ENCODE data around the gene SHISA6.
A peak's percentile ranks its signal among the peaks of the same experiment; 100 is the strongest.

The SHISA6 gene

DNA sequence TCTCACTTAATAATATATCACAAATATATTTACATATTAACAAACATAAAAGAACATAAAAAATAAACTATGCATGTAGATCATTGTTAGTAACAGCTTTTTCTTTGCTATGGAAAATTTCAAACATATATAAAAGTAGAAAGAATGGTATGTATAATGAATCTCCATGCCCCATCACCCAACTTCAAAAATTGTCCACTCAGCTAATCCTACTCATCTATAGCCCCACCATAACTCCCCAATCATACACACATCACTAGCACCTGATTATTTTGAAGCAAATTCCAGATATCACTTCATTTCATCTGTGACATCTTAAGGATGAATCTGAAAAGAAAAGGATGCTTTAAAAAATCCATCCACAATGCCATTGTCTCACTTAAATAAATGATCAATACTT is 46.8 kb downstream of the SHISA6 start:
- no peak for DNase-seq
- H3K79me1 ChIP-seq (ENCODE audit: low read length), result no peaks in the 10 kb centered on the region
- H3K4me3 ChIP-seq (ENCODE audit: low read length), result no peak overlapping the region
- H3K27me3 ChIP-seq (ENCODE audit: insufficient read depth, low read length, poor library complexity), result no peaks in the 10 kb centered on the region
- no peak overlapping the region for H4K5ac ChIP-seq (ENCODE audit: low read length)
- H3K4me1 ChIP-seq (ENCODE audit: control insufficient read depth, low read depth, low read length), result no peaks in the 10 kb centered on the region
- no peak overlapping the region for H3K27ac ChIP-seq (ENCODE audit: low read depth, low read length)
- H2BK15ac ChIP-seq (replicated peaks; ENCODE audit: low read depth), result no peak overlapping the region
- H3K36me3 ChIP-seq (ENCODE audit: control insufficient read depth, insufficient read depth, low read length), result no peaks in the 10 kb centered on the region
- no peak overlapping the region for H2BK5ac ChIP-seq (ENCODE audit: low read length)
- H3K4me2 ChIP-seq (ENCODE audit: low read length), result no peak overlapping the region
- H2AK5ac ChIP-seq (ENCODE audit: low read length), result no peak overlapping the region
- no peaks in the 10 kb centered on the region for H3K79me2 ChIP-seq (ENCODE audit: control insufficient read depth, insufficient read depth, low read length)
- H3K18ac ChIP-seq (ENCODE audit: low read length), result no peak overlapping the region
- H2BK120ac ChIP-seq (ENCODE audit: low read depth, low read length), result no peak overlapping the region
- H3K23ac ChIP-seq (ENCODE audit: low read length), result no peak overlapping the region
- no peak overlapping the region for H4K8ac ChIP-seq (ENCODE audit: low read depth, low read length)
- no peak overlapping the region for H3K56ac ChIP-seq (ENCODE audit: low read length)
- H3K4ac ChIP-seq (ENCODE audit: low read depth, low read length), result no peak overlapping the region
- H3K9ac ChIP-seq (ENCODE audit: low read length), result no peak overlapping the region

DNA sequence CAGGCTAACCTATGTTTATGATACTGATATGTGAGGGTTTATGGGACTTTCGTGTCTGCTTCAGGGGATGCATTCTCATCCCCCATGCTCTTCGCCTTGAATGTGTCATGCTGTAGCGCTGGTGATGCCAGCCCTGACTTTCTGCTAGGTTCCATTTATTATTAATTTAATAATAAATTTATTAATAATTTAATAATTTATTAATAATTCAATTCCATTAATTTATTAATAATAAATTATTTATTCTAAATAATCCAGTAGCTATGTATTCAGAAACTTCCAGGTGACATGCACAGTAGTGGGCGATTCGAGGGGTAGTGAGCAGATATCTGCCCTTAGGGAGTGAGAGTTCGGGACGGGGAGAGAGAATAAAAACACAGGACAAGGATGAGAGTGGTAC is 49.8 kb downstream of the SHISA6 start:
- WGBS (ENCODE audit: extremely low coverage, insufficient coverage, low lambda C conversion rate), result no CpG with 5 or more reads among the region's 7 CpGs
- no peak overlapping the region for H4K5ac ChIP-seq (ENCODE audit: low read length)
- no peak overlapping the region for H3K4me3 ChIP-seq (ENCODE audit: low read length)

DNA sequence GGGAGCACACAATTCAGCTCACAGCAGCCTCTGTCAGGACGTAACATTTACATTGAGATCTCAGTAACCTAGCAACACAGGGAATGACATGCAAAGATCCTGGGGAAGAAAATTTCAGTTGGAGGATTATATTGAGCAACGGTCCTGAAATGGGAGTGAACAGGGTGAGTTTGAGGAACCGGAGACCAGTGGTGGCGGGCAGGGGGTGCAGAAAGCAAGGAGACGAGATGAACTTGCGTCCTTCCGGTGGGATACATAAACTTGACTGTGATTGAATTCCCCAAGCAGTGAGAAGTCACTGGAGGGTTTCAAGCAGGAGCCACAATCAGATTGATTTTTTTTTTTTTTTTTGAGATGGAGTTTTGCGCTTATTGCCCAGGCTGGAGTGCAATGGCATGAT is 51.5 kb downstream of the SHISA6 start:
- H3K36me3 ChIP-seq (ENCODE audit: control insufficient read depth, insufficient read depth, low read length), result no peaks in the 10 kb centered on the region
- no peaks in the 10 kb centered on the region for H3K27me3 ChIP-seq (ENCODE audit: insufficient read depth, low read length, poor library complexity)
- H3K23ac ChIP-seq (ENCODE audit: low read length), result no peak overlapping the region
- no peaks in the 10 kb centered on the region for H3K79me2 ChIP-seq (ENCODE audit: control insufficient read depth, insufficient read depth, low read length)
- no peak overlapping the region for H3K4ac ChIP-seq (ENCODE audit: low read depth, low read length)
- H4K8ac ChIP-seq (ENCODE audit: low read depth, low read length), result no peak overlapping the region
- H2BK120ac ChIP-seq (ENCODE audit: low read depth, low read length), result no peak overlapping the region
- no peak overlapping the region for H3K56ac ChIP-seq (ENCODE audit: low read length)
- H3K4me3 ChIP-seq (ENCODE audit: low read length), result no peak overlapping the region
- no peak for DNase-seq
- no peak overlapping the region for H2AK5ac ChIP-seq (ENCODE audit: low read length)
- H3K4me2 ChIP-seq (ENCODE audit: low read length), result no peak overlapping the region
- WGBS (ENCODE audit: extremely low coverage, insufficient coverage, low lambda C conversion rate), result no CpG with 5 or more reads among the region's 8 CpGs
- H3K27ac ChIP-seq (ENCODE audit: low read depth, low read length), result no peak overlapping the region
- no peaks in the 10 kb centered on the region for H3K79me1 ChIP-seq (ENCODE audit: low read length)
- H2BK5ac ChIP-seq (ENCODE audit: low read length), result no peak overlapping the region
- no peak overlapping the region for H4K5ac ChIP-seq (ENCODE audit: low read length)
- no peaks in the 10 kb centered on the region for H3K4me1 ChIP-seq (ENCODE audit: control insufficient read depth, low read depth, low read length)
- no peak overlapping the region for H3K9ac ChIP-seq (ENCODE audit: low read length)
- no peak overlapping the region for H2BK15ac ChIP-seq (replicated peaks; ENCODE audit: low read depth)
- no peak overlapping the region for H3K18ac ChIP-seq (ENCODE audit: low read length)

More for the DNA sequence above, 49.8 kb downstream of the SHISA6 start:
- Histone ChIP-seq H2BK15ac (replicated peaks; ENCODE audit: low read depth) (no peak overlapping the region), H2BK5ac (ENCODE audit: low read length) (no peak overlapping the region), H3K79me2 (ENCODE audit: control insufficient read depth, insufficient read depth, low read length) (no peaks in the 10 kb centered on the region), H3K4me1 (ENCODE audit: control insufficient read depth, low read depth, low read length) (no peaks in the 10 kb centered on the region), H2AK5ac (ENCODE audit: low read length) (no peak overlapping the region), H3K9ac (ENCODE audit: low read length) (no peak overlapping the region), H3K56ac (ENCODE audit: low read length) (no peak overlapping the region), H2BK120ac (ENCODE audit: low read depth, low read length) (no peak overlapping the region), H4K8ac (ENCODE audit: low read depth, low read length) (no peak overlapping the region), H3K79me1 (ENCODE audit: low read length) (no peaks in the 10 kb centered on the region), H3K4ac (ENCODE audit: low read depth, low read length) (no peak overlapping the region), H3K27me3 (ENCODE audit: insufficient read depth, low read length, poor library complexity) (no peaks in the 10 kb centered on the region), H3K23ac (ENCODE audit: low read length) (no peak overlapping the region), H3K36me3 (ENCODE audit: control insufficient read depth, insufficient read depth, low read length) (no peaks in the 10 kb centered on the region), H3K4me2 (ENCODE audit: low read length) (no peak overlapping the region), H3K18ac (ENCODE audit: low read length) (no peak overlapping the region), H3K27ac (ENCODE audit: low read depth, low read length) (no peak overlapping the region)
- DNase-seq, result no peak

DNA sequence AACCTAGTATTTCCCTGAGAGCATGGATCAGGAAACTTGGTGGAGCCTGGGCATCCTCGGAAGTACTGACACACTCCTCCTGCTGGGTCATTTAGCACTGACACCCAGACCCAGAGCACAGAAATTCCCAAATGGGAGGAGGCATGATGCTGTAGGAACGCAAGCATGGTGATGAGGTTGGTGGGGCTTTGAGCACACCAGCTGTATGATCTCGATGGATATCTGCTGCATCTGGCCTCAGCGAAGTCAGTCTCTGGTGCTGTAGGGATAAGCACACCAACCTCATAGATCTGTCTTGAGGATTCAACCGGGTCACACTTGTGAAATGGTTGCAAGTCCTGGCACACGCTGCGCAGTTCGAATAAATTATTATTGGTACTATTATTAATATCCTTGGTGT is 52.5 kb downstream of the SHISA6 start:
- no peak overlapping the region for H2AK5ac ChIP-seq (ENCODE audit: low read length)
- H3K9ac ChIP-seq (ENCODE audit: low read length), result no peak overlapping the region
- H2BK15ac ChIP-seq (replicated peaks; ENCODE audit: low read depth), result no peak overlapping the region
- DNase-seq, result peak; percentile 32
- H3K4ac ChIP-seq (ENCODE audit: low read depth, low read length), result no peak overlapping the region
- H3K27me3 ChIP-seq (ENCODE audit: insufficient read depth, low read length, poor library complexity), result no peaks in the 10 kb centered on the region
- no peak overlapping the region for H3K23ac ChIP-seq (ENCODE audit: low read length)
- H2BK120ac ChIP-seq (ENCODE audit: low read depth, low read length), result no peak overlapping the region
- H3K18ac ChIP-seq (ENCODE audit: low read length), result no peak overlapping the region
- H4K5ac ChIP-seq (ENCODE audit: low read length), result no peak overlapping the region
- H3K4me2 ChIP-seq (ENCODE audit: low read length), result no peak overlapping the region
- H4K8ac ChIP-seq (ENCODE audit: low read depth, low read length), result no peak overlapping the region
- no peaks in the 10 kb centered on the region for H3K4me1 ChIP-seq (ENCODE audit: control insufficient read depth, low read depth, low read length)
- H2BK5ac ChIP-seq (ENCODE audit: low read length), result no peak overlapping the region
- H3K27ac ChIP-seq (ENCODE audit: low read depth, low read length), result no peak overlapping the region
- H3K4me3 ChIP-seq (ENCODE audit: low read length), result no peak overlapping the region
- H3K56ac ChIP-seq (ENCODE audit: low read length), result no peak overlapping the region
- no peaks in the 10 kb centered on the region for H3K79me1 ChIP-seq (ENCODE audit: low read length)
- no peaks in the 10 kb centered on the region for H3K79me2 ChIP-seq (ENCODE audit: control insufficient read depth, insufficient read depth, low read length)
- no peaks in the 10 kb centered on the region for H3K36me3 ChIP-seq (ENCODE audit: control insufficient read depth, insufficient read depth, low read length)
- no CpG with 5 or more reads among the region's 8 CpGs for WGBS (ENCODE audit: extremely low coverage, insufficient coverage, low lambda C conversion rate)

DNA sequence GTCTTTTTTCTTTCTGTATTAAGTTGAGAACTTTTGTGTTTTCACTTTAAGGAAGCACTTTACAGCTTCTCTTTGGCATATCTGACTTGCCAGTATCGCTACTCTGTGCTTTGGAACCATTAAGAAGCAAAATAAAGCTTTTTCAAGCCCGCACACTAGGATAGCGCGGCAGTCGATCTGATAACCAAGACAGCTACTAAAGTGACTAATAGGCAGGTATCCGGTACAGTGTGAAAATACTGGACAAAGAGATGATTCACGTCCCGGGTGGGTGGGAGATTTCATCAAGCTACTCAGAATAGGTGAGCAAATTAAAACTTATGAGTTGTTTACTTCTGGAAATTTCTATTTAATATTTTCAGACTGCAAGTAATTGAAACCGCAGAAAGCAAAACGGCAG is 53.8 kb downstream of the SHISA6 start:
- H3K9ac ChIP-seq (ENCODE audit: low read length), result no peak overlapping the region
- H2BK5ac ChIP-seq (ENCODE audit: low read length), result no peak overlapping the region
- no peak overlapping the region for H3K4ac ChIP-seq (ENCODE audit: low read depth, low read length)
- H2BK120ac ChIP-seq (ENCODE audit: low read depth, low read length), result no peak overlapping the region
- H4K5ac ChIP-seq (ENCODE audit: low read length), result no peak overlapping the region
- H2BK15ac ChIP-seq (replicated peaks; ENCODE audit: low read depth), result no peak overlapping the region
- no peak overlapping the region for H2AK5ac ChIP-seq (ENCODE audit: low read length)
- H3K56ac ChIP-seq (ENCODE audit: low read length), result no peak overlapping the region
- no peaks in the 10 kb centered on the region for H3K36me3 ChIP-seq (ENCODE audit: control insufficient read depth, insufficient read depth, low read length)
- H3K4me3 ChIP-seq (ENCODE audit: low read length), result no peak overlapping the region
- no peaks in the 10 kb centered on the region for H3K4me1 ChIP-seq (ENCODE audit: control insufficient read depth, low read depth, low read length)
- no CpG with 5 or more reads among the region's 10 CpGs for WGBS (ENCODE audit: extremely low coverage, insufficient coverage, low lambda C conversion rate)
- H3K27me3 ChIP-seq (ENCODE audit: insufficient read depth, low read length, poor library complexity), result no peaks in the 10 kb centered on the region
- H3K79me1 ChIP-seq (ENCODE audit: low read length), result no peaks in the 10 kb centered on the region
- no peak overlapping the region for H3K4me2 ChIP-seq (ENCODE audit: low read length)
- H3K79me2 ChIP-seq (ENCODE audit: control insufficient read depth, insufficient read depth, low read length), result no peaks in the 10 kb centered on the region
- DNase-seq, result no peak
- no peak overlapping the region for H3K27ac ChIP-seq (ENCODE audit: low read depth, low read length)
- no peak overlapping the region for H3K23ac ChIP-seq (ENCODE audit: low read length)
- no peak overlapping the region for H4K8ac ChIP-seq (ENCODE audit: low read depth, low read length)
- H3K18ac ChIP-seq (ENCODE audit: low read length), result no peak overlapping the region

DNA sequence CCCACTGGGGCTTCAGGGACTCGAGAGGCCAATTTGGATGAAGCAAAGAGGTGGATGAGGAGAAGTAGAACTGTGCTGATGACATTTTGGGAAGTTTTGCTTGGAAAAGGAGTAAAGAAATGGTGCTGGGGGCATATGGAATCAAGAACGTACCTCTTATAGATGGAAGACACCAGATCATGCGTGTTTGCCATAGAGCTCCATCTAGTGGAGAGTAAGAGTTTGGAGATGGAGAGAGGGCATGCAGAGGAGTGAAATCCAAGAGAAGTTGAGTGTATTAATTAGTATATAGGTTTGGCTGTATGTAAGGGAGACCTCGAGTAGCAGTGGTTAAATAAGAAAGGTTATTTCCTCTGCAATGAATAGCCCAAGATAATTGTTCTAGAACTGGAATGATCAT is 56.0 kb downstream of the SHISA6 start:
- no peak overlapping the region for H3K4me2 ChIP-seq (ENCODE audit: low read length)
- H2BK15ac ChIP-seq (replicated peaks; ENCODE audit: low read depth), result no peak overlapping the region
- H3K27me3 ChIP-seq (ENCODE audit: insufficient read depth, low read length, poor library complexity), result no peaks in the 10 kb centered on the region
- H3K79me2 ChIP-seq (ENCODE audit: control insufficient read depth, insufficient read depth, low read length), result no peaks in the 10 kb centered on the region
- H3K9ac ChIP-seq (ENCODE audit: low read length), result no peak overlapping the region
- H3K27ac ChIP-seq (ENCODE audit: low read depth, low read length), result no peak overlapping the region
- H3K56ac ChIP-seq (ENCODE audit: low read length), result no peak overlapping the region
- H2BK120ac ChIP-seq (ENCODE audit: low read depth, low read length), result no peak overlapping the region
- H4K5ac ChIP-seq (ENCODE audit: low read length), result no peak overlapping the region
- DNase-seq, result peak; percentile 56
- no peak overlapping the region for H2AK5ac ChIP-seq (ENCODE audit: low read length)
- no peaks in the 10 kb centered on the region for H3K79me1 ChIP-seq (ENCODE audit: low read length)
- H3K18ac ChIP-seq (ENCODE audit: low read length), result no peak overlapping the region
- no peak overlapping the region for H3K23ac ChIP-seq (ENCODE audit: low read length)
- no peaks in the 10 kb centered on the region for H3K4me1 ChIP-seq (ENCODE audit: control insufficient read depth, low read depth, low read length)
- no peaks in the 10 kb centered on the region for H3K36me3 ChIP-seq (ENCODE audit: control insufficient read depth, insufficient read depth, low read length)
- H3K4ac ChIP-seq (ENCODE audit: low read depth, low read length), result no peak overlapping the region
- H2BK5ac ChIP-seq (ENCODE audit: low read length), result no peak overlapping the region
- H3K4me3 ChIP-seq (ENCODE audit: low read length), result no peak overlapping the region
- no peak overlapping the region for H4K8ac ChIP-seq (ENCODE audit: low read depth, low read length)
- WGBS (ENCODE audit: extremely low coverage, insufficient coverage, low lambda C conversion rate), result no CpG with 5 or more reads among the region's 4 CpGs
